Aorta (tissue), 4 donors: ENCODE measurements around the gene ZCCHC13. TPM values are rescaled to one million over a fixed set of nuclear protein-coding genes. Genes with fewer than 3 reads are reported as not detected.

Source experiments
- microRNA-seq, 2 donors: library from miRNA; unstranded; fragments of <30 nt; microRNA quantifications; one replicate each; pipeline ENCODE4 v1.2.0, GENCODE V29; 2020
- polyA plus RNA-seq, 2 donors: library from polyadenylated mRNA; stranded (reverse); fragments of 200-250 nt; gene quantifications; one replicate each; pipeline ENCODE4 v1.2.3, GENCODE V29; 2013
- total RNA-seq, 2 donors: library from RNA; stranded (reverse); fragmentation: NEBNext Ultra II Directional; extraction: Animal tissue kit (Norgen Biotek cat#: 25700); gene quantifications; one replicate each; pipeline ENCODE4 v1.2.1, GENCODE V29; 2021
- donor health status: healthy with polysubstance abuse.
- donor health status: Bipolar disorder and iron deficiency.
- donor health status: DM: no; HTN: no; CAD: no.
- donor health status: DM: yes; HTN: yes; CAD: no.

The ZCCHC13 gene
- total and polyA plus RNA-seq, 4 donors: not detected

Small RNA genes within 50 kb of the gene (microRNA-seq; reads per million reads assigned to microRNA genes)
- gene MIR374A (164 to 314 reads per million in 2 donors), gene MIR545 (0 to 1.8 reads per million in 2 donors)

Other genes starting within 250 kb of the ZCCHC13 start
- 10 to 100 TPM in 1 of 2 donors, 1 to 10 TPM in 1; 9.2 to 30.6 TPM for gene SLC16A2, start 117.3 kb downstream of the ZCCHC13 start, total RNA-seq
- 10 to 100 TPM in 1 of 2 donors, 1 to 10 TPM in 1; 1.6 to 11.1 TPM for gene SLC16A2, start 117.3 kb downstream of the ZCCHC13 start, polyA plus RNA-seq